Peyer's patch (tissue), 4 donors: ENCODE results near the gene NCR3LG1.

Source experiments
- CTCF ChIP-seq, 6 experiments: fragments of 450-650 bp in 4 of 6; fragments of 200-600 bp in 2 of 6; sonication (generic) in 1 of 6; IDR thresholded peaks; one replicate each; pipeline ENCODE4 v1.5.1; 2017 to 2019; ENCODE audit warnings: antibody characterized with exemption in 6 of 6, mild to moderate bottlenecking in 3 of 6, moderate library complexity in 1 of 6
- POLR2A ChIP-seq, 2 donors: fragments of 450-650 bp; IDR thresholded peaks; one replicate each; pipeline ENCODE4 v1.5.1; 2017; ENCODE audit warnings: antibody characterized with exemption in 2 of 2, mild to moderate bottlenecking in 2 of 2, moderate library complexity in 2 of 2

GRCh38 chr11:17350455-17351171 is 987 bp upstream of the NCR3LG1 start:
- no peak for TF ChIP-seq CTCF (IDR thresholded peaks at IDR 0.05)
- no peak for TF ChIP-seq POLR2A (IDR thresholded peaks at IDR 0.05)
